ENCODE data around the gene RRBP1.

DNA sequence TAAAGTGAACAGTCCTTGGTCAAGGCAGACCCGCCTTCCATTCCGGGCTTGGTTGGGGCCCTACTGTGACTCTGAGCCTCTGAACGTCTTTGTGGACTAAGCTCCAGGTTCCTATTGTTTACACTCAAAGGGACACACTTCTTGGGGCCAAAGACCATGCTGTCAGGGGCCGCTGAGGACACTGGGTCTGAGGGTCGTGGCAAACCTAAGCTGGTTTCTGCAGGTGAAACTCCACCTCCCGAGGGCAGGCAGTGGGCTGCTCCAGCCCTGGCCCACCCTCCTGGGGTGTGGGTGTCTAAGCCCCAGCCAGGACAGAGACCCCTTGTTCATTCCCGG lies 69.1 kb downstream of the RRBP1 start:
- TF ChIP-seq, protein P1, sequence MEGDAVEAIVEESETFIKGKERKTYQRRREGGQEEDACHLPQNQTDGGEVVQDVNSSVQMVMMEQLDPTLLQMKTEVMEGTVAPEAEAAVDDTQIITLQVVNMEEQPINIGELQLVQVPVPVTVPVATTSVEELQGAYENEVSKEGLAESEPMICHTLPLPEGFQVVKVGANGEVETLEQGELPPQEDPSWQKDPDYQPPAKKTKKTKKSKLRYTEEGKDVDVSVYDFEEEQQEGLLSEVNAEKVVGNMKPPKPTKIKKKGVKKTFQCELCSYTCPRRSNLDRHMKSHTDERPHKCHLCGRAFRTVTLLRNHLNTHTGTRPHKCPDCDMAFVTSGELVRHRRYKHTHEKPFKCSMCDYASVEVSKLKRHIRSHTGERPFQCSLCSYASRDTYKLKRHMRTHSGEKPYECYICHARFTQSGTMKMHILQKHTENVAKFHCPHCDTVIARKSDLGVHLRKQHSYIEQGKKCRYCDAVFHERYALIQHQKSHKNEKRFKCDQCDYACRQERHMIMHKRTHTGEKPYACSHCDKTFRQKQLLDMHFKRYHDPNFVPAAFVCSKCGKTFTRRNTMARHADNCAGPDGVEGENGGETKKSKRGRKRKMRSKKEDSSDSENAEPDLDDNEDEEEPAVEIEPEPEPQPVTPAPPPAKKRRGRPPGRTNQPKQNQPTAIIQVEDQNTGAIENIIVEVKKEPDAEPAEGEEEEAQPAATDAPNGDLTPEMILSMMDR (IDR thresholded peaks at IDR 0.05): no peak
- no peak for TF ChIP-seq POLR2A (IDR thresholded peaks at IDR 0.05)
- no peak for TF ChIP-seq EP300 (IDR thresholded peaks at IDR 0.05)
